Bronchial epithelial cell (primary cell): ENCODE results near the gene ERFL. TPM values are rescaled to one million over a fixed set of nuclear protein-coding genes. Genes with fewer than 3 reads are reported as not detected.

Experiments used
- DNase-seq: peaks from one replicate; pipeline ENCODE4 v3.0.0-alpha.2; 2010; ENCODE audit warnings: low read depth
- FAIRE-seq: peaks from 2 replicates; lab custom pipeline; 2011; peaks lifted over from hg19 to GRCh38; lab: Jason Lieb, UNC
- H3K27me3 ChIP-seq: 2 replicates; pipeline ENCODE4 v1.5.1; 2011; ENCODE audit warnings: low read length; ENCODE audit not compliant: control insufficient read depth, insufficient read depth
- H3K36me3 ChIP-seq: 2 replicates; pipeline ENCODE4 v1.5.1; 2011; ENCODE audit warnings: low read length; ENCODE audit not compliant: control insufficient read depth, insufficient read depth
- H3K4me3 ChIP-seq: 2 replicates; pipeline ENCODE4 v1.5.1; 2011; ENCODE audit warnings: mild to moderate bottlenecking, low read depth, low read length, control low read depth
- CTCF ChIP-seq: IDR thresholded peaks from 2 replicates; pipeline ENCODE4 v1.5.1; 2011; ENCODE audit warnings: mild to moderate bottlenecking, moderate library complexity, low read length, control low read depth, inconsistent platforms; ENCODE audit not compliant: insufficient read depth, severe bottlenecking
- total RNA-seq: library from RNA; depleted of rRNA; stranded (reverse); fragments of >200 nt; gene quantifications from 2 replicates; pipeline ENCODE4 v1.2.1, GENCODE V29; 2014

Gene ERFL
- total RNA-seq, 1 donor from 2014 or later, result under 0.01 TPM

DNA sequence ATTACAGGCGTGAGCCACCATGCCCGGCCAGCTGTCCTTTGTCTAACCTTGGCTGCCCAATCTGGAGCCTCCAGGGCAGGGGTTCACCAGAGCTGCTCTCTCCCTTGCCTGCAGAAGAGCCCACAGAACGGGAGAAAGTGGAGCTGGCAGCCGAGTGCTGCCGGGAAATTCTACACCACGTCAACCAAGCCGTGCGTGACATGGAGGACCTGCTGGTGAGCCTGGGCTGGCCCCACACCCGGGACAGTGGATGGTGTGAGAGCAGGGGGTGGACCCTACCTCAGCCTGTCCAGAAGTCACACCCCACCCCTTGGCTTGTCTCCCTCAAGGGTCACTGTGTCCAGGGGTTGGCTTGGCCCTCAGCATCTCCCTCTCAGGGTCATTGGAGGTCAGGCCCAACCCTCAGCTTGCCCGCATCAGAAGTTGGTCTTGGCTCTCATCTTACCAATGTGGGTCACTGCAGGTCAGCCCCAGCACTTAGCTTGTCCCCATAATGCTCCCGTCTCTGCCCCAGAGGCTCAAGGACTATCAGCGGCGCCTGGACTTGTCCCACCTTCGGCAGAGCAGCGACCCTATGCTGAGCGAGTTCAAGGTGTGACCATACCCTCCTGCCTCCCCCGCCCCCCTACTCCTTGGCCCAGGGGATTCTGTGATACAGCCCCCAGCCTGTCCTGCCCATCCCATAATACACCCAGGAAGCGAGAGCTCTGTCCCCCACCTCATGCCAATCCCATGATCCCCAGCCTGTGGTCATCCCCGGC, 24.9 kb downstream of the ERFL start:
- no peak for TF ChIP-seq CTCF
- H3K36me3 ChIP-seq, result peaks cover 31% of the 10 kb centered on the region
- no peak for FAIRE-seq

DNA sequence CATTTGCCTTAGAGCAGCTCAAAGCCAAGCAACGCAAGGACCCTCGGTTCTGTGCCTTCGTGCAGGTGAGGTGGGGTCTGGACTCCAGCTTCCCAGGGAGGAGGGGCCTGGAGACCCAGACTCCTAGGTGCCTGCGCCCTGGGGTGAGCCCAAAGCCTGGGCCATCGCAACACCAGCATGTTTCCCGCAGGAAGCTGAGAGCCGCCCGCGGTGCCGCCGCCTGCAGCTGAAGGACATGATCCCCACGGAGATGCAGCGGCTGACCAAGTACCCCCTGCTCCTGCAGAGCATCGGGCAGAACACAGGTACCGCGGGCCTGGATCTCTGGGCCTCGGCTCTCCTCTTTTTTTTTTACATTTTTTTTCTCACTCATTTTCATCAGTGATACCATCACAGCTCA, 25.7 kb downstream of the ERFL start:
- no peak for TF ChIP-seq CTCF
- FAIRE-seq (no peak), DNase-seq (no peak)
- Histone ChIP-seq H3K27me3 (no peaks in the 10 kb centered on the region), H3K36me3 (peaks cover 35% of the 10 kb centered on the region), H3K4me3 (no peak overlapping the region)

More for the DNA sequence above, 24.9 kb downstream of the ERFL start:
- no peaks in the 10 kb centered on the region for H3K27me3 ChIP-seq
- no peak overlapping the region for H3K4me3 ChIP-seq
- no peak for DNase-seq

DNA sequence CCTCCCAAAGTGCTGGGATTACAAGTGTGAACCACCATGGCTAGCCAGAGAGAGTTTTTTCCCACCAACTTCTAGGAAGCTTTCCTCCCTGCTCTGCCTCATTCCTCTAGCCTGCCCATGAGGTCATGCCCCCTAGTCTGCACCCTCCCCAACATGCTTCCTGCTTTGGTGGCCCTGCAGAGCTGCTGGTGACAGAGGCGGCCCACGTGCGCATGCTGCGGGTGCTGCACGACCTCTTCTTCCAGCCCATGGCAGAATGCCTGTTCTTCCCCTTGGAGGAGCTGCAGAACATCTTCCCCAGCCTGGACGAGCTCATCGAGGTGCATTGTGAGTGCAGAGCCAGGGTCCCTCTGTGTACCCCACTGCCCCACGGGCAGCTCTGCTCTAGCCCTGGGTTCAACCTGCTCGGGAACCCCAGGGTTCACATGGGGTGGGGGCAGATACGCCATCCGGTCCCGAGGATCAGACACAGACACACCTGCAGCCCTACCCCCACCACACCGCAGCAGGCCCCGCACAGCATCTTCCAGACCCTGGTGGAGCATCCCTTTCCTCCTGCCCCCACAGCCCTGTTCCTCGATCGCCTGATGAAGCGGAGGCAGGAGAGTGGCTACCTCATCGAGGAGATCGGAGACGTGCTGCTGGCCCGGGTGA, 26.4 kb downstream of the ERFL start:
- TF ChIP-seq CTCF, result no peak
- H3K27me3 ChIP-seq, result no peaks in the 10 kb centered on the region

DNA sequence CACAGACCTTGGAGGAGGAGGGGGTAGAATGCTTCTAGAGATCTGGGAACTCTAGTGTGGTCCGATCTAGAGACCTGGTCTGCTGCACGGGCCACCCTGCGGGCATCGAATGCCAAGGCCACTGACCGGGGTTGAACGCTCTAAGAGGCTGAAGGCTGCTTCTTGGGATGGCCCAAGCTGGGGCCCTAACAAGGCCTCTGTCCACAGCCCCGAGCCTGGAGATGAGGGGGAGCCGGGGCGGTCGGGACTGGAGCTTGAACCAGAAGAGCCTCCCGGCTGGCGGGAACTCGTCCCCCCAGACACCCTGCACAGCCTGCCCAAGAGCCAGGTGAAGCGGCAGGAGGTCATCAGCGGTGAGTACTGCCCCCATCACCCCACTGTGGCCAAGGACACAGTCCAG, 30.0 kb downstream of the ERFL start:
- FAIRE-seq (no peak), DNase-seq (no peak)
- H3K36me3 ChIP-seq, result peaks cover 27% of the 10 kb centered on the region
- no peaks in the 10 kb centered on the region for H3K27me3 ChIP-seq
- TF ChIP-seq CTCF, result no peak
- no peak overlapping the region for H3K4me3 ChIP-seq

More for the DNA sequence above, 26.4 kb downstream of the ERFL start:
- Histone ChIP-seq H3K4me3 (no peak overlapping the region), H3K36me3 (peaks cover 37% of the 10 kb centered on the region)
- DNase-seq, result no peak
- no peak for FAIRE-seq

DNA sequence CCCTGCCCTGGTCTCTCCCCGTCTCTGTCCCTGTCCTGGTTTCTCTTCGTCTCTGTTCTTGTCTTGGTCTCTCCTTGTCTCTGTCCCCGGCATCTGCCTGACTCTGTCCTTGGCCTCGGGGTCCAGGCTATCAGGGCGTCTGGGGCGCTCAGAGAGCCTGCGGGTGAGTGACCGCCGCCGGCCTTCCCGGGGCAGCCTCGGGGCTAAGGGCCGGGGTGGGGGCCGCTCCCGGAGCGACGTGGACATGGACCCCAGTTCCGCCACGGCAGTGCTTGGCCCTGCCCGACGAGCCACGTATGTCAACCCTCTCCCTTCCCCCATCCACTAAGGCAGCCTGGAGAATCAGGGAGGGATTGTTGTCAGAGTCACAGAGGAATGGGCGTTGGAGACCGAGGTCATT, 30.4 kb downstream of the ERFL start:
- DNase-seq (no peak), FAIRE-seq (no peak)
- no peak overlapping the region for H3K4me3 ChIP-seq
- H3K36me3 ChIP-seq, result peaks cover 24% of the 10 kb centered on the region
- TF ChIP-seq CTCF, result no peak
- no peaks in the 10 kb centered on the region for H3K27me3 ChIP-seq

DNA sequence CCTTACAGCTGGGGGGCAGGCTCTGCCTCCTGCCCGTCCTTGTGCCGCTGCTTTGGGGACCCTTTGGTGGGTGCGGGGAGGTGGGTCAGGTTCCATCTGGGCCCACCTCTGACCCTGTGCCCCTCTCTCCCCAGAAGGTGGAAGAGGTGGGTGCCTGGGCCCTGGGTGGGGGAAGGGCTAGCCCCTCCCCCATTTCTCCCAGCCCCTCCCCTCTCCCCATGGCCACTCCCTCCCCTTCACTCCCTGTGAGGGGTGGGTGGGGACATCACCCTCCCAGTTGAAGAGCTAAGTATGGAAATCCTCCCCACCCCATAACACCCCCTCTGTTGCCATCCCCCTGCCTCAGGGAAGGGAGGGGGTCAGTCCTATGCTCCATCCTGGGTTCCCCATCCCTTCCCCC, 31.1 kb downstream of the ERFL start:
- peaks cover 22% of the 10 kb centered on the region for H3K36me3 ChIP-seq
- no peak overlapping the region for H3K4me3 ChIP-seq
- no peak for FAIRE-seq

More for the DNA sequence above, 31.1 kb downstream of the ERFL start:
- no peak for TF ChIP-seq CTCF
- H3K27me3 ChIP-seq, result no peaks in the 10 kb centered on the region
- DNase-seq, result no peak
